GM18873 (cell line): ENCODE results near the gene FANCE.

Experiments
- ATAC-seq: cut with Tn5 transposase; IDR thresholded peaks from one replicate; pipeline ENCODE4 v1.9.1; 2021; ENCODE audit warnings: mild to moderate bottlenecking, moderate library complexity, moderate number of reproducible peaks; ENCODE audit not compliant: unreplicated experiment, low FRiP score

Gene FANCE

DNA sequence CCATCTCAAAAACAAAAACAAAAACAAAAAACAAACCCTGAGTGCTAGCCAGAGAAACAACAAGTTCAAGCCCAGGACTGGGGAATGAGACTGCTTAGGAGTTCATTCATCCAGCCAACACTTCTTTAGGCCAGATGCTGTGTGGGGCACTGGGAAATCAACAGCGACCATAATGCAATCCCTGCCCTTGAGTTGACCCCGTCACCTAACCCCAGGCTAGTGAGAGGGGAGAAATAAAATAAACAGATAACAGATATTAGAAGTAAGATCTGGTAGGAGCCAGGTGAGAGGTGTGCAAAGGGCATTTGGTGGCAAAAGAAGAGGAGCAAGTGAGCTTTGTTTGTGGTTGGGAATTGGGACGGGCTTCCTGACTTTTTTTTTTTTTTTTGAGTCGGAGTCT, 11.2 kb downstream of the FANCE start:
- no peak for ATAC-seq

DNA sequence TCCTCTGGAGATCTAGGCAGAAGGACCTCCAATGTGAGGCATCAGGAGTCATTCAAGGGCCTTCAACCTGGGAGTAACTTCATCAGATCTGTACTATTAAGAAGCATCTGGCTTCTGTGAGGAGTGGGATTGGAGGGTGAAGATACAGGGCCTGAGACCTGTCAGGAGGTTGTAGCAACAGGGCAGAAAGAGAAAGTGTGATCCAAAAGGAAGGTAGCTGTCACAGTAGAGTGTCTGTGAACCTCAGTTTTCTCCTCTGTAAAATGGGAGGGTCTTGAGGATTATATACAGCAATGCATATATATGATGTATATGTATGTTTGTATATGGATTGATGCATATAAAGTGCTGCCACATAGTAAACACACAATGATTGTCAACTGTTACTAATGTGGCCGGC, 13.5 kb downstream of the FANCE start:
- no peak for ATAC-seq

DNA sequence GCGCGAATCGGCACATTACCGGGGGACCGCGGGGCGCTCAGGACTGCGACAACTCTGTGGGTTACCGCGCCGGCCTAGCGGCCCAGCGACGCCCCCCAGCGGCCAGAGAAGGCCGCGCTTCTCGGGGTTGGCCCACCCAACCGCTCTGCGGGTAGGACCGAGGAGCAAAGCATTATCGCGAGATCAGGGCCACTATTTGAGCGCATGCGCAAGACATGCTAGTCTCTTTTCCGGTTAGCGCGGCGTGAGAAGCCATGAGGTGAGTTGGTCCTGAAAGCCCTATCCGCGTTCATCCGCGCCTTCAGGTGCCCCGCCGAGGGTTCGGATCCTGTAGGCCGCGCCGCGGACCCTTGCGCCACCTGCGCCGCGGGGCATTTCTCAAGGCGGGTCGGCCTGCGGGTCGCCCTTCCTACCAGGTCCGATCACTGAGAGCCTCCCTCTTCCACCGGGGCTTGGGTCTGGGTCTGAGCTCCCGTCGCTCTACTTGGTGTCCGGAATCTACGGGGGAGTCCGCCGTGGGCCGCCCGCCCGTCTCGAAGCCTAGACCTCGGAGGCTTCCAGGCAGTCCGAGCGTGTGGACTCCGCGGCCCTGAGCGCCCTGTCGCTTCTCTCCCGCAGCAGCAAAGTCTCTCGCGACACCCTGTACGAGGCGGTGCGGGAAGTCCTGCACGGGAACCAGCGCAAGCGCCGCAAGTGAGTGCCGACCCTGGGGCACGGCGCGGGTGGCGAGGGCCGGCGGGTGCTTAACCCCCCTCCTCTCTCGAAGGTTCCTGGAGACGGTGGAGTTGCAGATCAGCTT, 16.2 kb downstream of the FANCE start, which contains the start of gene RPL10A:
Gene RPL10A (plus strand): TSS at position 221 of the 799 bp plus-strand sequence. CDS start 34 bp downstream, at position 255.
- peak; percentile 63 for ATAC-seq

DNA sequence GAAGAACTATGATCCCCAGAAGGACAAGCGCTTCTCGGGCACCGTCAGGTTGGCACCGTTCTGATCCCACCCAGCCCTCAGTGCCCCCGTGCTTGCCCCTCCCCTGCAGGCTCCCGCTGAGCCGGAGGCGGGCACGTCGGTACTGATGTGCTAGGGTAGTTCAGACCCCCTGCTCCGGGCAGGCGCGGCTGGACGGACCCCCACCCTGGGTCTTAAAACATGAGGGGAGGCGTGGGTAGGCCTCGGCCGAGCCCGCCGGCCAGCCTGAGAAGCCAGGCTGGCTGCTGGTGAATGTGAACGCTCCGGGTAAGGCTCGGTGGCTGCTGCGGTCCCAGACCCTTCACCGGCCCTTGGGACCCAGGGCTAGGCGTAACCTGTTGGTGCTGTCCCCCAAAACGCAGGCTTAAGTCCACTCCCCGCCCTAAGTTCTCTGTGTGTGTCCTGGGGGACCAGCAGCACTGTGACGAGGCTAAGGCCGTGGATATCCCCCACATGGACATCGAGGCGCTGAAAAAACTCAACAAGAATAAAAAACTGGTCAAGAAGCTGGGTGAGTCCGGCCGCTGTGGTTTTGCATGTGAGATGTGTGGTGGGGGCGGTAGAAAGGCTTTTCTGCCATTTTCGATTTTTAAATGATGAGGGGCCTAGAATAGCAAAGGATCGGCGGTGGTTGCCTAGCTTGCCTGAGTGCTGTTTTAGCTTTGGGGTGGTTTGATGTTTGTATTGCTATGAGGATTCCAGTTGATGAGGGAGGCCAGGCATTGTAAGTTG, 17.0 kb downstream of the FANCE start:
- no peak for ATAC-seq

DNA sequence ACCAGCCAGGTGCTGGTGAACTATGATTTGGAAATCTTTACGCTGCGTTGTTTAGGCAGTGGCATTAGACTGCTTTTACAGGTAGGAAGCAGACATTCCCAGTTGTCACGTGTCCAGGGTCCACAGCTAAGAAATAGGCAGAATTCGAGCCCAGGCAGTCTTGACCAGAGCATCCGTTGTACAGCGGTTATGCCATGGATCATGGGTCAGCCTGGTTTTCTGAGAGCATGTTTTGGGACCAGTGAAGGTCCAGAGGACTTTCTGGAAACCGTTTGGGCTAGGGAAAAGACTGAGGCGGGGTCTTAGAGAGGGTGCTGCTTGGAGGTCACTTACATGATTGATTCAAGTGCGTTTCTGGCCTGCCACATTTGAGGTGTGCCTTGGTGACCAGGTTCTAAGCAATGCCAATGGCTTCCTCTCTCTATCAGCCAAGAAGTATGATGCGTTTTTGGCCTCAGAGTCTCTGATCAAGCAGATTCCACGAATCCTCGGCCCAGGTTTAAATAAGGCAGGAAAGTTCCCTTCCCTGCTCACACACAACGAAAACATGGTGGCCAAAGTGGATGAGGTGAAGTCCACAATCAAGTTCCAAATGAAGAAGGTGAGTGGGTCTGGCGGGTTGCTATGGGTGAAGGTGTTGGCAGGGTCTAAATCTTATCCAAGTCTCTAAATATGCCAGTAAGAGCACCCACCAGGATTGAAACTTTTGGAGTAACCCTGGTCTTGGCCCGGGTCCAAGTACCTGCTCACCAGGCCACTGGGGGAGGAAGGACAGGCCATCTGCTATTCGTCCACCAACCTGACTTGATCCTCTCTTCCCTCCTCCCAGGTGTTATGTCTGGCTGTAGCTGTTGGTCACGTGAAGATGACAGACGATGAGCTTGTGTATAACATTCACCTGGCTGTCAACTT, 17.9 kb downstream of the FANCE start:
- ATAC-seq, result no peak

DNA sequence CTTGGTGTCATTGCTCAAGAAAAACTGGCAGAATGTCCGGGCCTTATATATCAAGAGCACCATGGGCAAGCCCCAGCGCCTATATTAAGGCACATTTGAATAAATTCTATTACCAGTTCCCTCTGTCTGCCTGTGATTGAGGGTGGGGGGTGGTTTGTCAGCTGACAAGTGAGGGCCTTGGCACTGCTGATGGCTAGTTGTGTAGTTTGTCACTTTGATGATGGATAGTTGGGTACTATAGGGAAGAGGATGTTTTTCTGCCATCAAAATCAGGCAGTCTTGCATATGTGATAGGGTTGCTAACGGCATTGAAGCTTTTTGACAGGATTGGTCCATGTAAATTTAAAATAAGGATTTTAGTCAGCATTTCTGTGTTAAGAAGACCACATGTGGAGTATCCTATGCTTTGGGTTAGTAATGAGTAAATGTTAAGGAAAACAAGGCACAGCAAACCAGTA, 18.6 kb downstream of the FANCE start:
- no peak for ATAC-seq

DNA sequence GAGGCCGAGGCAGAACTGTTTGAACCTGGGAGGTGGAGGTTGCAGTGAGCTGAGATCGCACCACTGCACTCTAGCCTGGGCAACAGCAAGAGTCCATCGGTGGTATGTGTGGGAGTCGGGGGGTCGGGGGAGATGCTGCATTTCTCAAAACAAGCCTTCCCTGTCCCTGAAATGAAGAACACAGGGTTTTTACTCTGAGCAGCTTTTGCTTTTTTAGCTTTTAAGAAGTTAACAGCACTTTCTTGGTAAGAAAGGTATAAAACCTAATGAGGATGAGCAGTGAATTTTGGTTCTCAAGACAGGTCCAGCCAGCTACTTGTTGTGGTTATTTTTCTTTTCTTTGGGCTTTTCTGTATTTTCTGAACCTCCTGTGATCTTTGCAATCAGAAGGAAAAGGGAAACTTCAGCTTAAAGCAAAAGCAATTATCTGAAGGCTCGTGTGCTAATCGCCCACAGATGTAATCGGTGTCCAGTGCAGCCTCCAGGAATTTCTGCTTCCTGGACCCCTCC, 19.8 kb downstream of the FANCE start:
- ATAC-seq, result no peak

DNA sequence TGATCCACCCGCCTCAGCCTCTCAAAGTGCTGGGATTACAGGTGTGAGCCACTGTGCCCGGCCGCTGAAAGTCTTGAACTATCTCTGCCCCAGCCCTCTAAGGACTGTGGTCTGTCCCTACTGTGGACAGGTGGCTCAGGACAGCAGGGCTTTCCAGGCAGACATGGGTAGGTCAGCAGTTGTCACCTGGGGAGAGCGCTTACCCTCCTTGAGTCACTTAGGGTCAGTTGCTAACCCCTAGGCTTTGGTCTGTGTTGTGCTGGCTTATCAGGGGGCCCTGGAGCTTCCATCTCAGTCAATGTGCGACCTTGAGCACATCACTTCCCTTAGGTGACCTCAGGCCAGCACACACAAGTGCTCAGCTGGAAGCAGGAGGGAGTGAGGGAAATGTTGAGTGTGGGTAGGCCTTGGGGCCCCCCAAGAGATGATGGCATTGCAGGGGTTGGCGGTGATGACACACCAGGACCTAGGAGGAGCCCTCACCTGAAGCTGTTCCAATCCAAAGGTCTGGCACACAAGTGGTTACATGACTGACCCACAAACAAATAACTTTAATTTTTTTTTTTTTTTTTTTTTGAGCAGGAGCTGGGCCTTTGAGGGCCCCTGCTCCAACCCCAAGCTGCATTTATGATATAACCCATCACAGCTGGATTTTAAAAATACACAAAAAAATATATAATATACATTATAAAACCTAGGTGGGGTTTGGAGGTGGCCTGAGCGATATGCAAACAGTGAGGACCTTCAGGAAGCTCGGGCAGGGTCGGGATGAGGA, 21.1 kb downstream of the FANCE start:
- ATAC-seq, result no peak

DNA sequence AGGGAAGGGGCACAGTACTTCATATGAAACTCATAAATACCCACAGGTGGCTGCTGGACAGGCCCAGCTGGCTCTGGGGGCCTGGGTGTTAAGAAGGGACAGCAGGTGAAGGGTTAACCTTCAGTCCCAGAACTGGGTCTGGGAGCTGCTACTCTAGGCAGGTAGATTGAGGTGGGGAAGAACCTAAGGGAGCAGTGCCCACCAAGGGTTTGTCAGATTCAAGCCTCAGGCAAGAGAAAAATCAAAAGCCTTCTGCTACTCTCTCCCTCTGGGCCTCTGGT, 21.7 kb downstream of the FANCE start:
- ATAC-seq, result no peak

DNA sequence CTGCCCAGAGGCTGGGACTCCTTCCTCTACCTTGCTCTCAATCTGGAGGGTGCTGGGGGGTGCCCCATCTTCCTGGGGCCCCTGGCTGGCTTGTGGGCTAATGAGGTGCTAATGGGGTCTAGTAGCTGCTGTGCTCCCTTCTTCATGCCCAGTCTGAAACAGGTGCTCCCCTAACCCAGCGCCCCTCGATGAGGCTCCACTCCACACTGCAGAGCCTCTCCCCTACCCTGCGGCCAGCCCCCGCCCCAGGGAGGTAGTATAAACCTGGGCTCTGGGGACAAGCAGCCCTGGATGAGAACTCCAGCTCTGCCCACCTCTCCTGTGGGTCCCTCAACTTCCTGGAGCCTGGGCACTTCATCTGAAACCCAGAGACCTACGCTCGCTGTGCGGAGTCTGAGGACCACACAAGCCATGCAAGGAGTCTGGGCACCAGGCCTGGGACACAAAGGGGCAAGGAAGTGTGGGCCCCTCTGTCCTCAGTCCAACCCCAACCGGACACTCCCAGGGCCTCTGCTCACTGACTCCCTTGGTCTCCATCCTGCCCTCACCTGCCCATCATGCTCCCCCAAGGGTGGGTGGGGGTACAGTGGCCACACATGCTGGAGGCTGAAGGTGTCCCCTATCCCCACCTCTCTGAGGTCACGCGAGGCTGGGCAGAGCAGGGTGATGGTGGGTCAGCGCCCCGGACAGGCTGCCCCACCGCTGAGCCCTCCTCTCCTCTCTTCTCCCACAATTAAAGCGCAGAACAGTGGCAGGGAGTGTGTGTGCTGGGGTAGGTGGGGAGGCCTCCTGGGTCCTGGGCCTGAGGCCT, 22.2 kb downstream of the FANCE start:
- ATAC-seq, result no peak

DNA sequence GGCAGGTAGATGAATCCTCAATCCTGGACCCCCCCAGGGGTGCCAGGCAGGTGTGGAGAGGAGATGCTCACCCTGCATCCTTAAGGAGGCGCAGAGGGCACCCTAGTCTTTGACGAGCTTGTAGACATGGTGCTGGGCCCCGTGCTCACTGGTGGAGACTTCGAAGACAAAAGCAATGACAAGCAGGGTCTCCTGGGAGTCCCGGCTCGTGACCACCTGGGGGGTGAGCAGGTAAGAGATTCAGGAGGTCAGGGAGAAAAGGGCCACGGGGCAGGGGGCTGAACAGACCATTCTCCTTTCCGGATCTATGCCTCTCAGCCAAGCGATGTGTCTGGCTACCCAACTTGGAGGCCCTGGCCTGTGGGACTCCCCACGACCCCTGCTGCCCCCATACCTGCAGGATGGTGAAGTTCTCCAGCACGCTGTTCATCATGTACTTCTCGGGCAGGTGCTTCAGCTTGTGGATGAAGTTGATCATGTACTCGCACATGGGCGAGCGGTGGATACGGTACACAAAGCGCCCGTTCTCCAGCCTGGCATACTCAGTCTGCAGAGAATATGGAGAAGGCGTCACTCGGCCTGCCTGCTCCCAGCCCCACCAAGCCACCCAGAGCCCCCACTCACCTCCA, 22.9 kb downstream of the FANCE start:
- ATAC-seq, result no peak

DNA sequence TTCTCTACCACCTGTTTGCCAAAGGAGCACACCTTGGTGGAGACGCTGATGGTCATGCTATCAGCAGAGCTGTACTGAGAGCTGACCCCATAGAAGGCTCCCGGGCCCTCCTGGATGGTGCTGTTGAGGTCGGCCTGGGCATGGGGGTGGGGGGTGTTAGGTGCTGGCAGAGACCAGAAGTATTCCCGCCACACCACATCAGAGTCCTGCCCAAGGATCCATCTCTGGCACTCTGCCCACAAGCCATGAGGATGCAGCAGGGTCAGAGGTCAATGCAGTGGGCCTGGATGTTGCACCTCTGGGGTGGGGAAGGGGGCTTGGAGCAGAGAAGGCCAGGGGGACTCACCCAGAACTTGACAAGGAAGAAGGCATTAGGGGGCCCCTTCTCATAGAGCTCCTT, 23.4 kb downstream of the FANCE start:
- ATAC-seq, result no peak

DNA sequence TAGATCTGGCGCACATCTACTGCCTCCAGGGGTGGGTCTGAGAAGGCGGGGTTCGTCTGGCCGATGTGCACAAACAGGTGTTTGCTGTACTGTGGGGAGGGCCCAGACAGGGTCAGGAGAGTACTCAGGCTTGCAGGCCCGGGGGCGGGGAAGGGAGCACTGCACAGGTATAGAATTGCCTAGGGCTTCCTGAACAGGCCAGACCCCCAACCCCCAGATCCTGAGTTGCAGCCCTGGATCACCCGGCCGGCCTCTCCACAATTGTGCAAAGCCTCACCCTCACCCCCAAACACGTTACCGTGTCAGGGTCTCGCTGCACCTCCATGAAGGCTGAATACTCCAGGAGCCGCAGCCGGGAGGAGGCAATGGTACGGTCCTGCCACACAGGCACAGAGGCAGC, 23.9 kb downstream of the FANCE start:
- no peak for ATAC-seq

DNA sequence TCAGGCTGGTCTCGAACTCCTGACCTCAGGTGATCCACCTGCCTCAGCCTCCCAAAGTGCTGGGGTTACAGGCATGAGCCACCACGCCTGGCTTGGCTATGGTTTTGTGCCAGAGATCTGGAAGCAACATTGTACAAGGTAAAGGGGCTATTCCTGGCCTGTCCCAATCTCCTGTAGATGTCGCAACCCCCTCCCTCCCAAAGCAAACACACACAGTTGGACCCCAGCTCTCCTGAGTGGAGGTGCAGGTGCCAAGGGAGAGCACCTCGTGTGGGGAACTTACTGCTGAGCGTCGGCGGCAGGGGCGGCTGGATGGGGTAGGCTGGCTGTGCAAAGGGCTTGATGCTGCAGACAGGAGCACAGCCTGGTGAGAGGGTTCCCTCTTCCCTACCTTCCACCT, 24.9 kb downstream of the FANCE start:
- no peak for ATAC-seq

DNA sequence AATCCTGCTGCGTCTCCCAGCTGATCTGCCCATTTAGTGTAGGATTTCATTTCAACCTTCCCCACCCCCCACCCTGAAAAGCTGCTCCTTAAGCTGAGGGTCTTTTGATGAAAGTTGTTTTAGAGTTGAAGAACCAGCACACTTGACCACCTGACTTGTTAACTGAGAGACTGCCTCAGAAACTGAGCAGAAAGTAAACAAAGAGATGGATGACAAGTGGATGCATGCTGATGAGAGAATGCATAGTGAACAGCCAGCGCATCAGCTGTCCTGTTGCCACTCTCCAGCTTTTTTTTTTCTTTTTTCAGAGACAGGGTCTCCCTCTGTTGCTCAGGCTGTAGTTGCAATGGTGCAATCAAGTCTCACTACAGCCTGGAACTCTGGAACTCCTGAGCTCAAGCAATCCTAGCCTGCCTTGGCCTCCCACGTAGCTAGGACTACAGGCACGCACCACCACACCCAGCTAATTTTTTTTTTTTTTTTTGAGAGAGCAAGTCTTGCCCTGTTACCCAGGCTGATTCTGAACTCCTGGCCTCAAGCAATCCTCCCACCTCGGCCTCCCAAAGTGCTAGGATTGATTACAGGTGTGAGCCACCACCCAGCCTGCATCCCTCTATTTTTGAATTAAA, 25.5 kb downstream of the FANCE start:
- ATAC-seq, result no peak

DNA sequence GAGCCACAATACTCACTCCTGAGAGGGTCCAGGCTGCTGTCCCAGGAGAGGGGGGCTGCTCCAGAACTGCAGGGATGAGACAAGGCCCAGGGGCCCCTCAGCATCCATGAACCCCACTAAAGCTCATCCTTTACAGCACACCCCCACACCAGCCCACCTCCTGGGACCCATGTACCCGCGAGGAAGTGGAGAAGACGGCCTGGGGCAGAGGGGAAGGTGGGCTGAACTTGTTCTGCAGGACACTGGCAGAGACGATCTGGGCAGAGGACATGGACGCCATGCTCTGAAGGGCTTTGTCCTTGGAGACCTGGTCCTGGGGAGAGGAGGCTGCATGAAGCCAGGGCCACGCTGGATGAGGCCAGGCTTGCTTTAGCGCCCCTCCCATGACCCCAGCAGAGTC, 26.1 kb downstream of the FANCE start:
- no peak for ATAC-seq

DNA sequence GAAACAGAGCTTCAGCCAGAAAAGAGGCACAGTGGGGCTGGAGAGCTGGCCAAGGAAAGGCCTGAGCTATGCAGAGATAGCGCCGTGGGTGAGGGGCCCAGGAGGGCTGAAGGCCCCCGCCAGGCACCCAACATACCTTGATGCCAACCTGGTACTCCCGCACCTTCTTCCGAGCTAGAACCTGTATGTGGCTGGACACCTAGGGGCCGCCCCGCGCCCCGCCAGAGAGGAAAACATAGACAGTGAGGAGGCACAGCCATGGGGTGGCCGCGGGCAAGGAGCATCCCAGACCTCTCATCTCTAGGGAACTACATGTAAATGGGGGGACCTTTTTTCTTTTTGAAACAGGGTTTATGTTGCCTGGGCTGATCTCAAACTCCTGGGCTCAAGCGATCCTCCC, 28.0 kb downstream of the FANCE start:
- ATAC-seq, result no peak

DNA sequence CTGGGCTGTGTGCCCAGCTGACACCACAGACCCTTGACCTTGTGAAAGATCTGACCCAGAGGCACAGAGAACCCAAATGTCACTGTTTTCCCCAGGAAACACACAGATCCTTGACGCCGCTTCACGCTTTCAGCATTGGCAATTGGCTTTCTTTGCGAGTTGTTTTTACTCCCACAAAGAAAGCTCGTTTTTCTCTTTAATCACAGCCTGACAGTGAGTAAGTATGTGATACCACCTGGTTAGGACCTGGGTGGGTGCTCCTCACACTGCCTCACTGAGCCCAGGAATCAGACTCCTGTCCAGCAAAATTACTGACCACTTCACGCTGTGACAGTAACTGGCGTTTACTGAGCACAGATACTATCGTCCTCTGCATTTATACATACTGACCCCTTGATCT, 29.1 kb downstream of the FANCE start:
- ATAC-seq, result no peak
